GM12874 (cell line): ENCODE data around the gene GPD1L.

ENCODE experiments used
- TF ChIP-seq, protein P1 (sequence below): IDR thresholded peaks from 2 replicates; pipeline ENCODE4 v1.5.1; 2011; ENCODE audit warnings: low read depth, mild to moderate bottlenecking, control low read depth, low read length, moderate library complexity; ENCODE audit not compliant: insufficient read depth

GPD1L gene

DNA sequence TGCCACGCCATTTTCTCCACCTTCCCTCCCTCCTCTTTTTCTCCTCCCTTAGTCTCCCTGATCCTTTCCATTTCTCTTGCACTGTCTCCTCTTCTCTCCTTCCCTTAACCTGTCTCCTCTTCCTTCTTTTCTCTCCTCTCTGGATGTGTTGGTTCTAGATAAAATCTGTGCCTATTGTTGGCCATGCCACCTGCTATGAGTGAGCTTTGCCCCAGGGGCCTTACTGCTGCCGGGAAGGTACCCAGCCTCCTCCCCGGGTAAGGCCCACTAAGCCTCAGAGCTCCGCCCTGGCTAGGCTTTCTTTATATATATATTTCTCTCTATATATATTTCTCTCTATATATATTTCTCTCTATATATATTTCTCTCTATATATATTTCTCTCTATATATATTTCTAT lies 14.7 kb downstream of the GPD1L start:
- TF ChIP-seq, protein P1, sequence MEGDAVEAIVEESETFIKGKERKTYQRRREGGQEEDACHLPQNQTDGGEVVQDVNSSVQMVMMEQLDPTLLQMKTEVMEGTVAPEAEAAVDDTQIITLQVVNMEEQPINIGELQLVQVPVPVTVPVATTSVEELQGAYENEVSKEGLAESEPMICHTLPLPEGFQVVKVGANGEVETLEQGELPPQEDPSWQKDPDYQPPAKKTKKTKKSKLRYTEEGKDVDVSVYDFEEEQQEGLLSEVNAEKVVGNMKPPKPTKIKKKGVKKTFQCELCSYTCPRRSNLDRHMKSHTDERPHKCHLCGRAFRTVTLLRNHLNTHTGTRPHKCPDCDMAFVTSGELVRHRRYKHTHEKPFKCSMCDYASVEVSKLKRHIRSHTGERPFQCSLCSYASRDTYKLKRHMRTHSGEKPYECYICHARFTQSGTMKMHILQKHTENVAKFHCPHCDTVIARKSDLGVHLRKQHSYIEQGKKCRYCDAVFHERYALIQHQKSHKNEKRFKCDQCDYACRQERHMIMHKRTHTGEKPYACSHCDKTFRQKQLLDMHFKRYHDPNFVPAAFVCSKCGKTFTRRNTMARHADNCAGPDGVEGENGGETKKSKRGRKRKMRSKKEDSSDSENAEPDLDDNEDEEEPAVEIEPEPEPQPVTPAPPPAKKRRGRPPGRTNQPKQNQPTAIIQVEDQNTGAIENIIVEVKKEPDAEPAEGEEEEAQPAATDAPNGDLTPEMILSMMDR, result no peak

DNA sequence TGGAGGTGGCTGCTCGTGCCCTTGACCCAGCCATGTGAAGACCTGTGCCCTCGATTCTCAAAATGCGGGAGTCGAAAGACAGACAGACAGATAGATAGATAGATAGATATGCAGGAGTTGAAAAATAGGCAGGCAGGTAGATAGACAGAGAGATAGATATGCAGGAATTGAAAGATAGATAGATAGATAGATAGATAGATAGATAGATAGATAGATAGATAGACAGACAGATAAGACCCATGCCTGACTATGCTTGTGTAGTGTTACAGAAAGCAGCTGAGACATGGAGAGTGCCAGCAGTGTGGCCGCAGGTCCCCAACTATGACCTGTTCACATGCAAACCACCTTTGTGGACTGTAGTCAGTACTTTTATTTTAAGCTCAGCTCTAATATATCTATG lies 17.2 kb downstream of the GPD1L start:
- TF ChIP-seq, protein P1, result no peak

DNA sequence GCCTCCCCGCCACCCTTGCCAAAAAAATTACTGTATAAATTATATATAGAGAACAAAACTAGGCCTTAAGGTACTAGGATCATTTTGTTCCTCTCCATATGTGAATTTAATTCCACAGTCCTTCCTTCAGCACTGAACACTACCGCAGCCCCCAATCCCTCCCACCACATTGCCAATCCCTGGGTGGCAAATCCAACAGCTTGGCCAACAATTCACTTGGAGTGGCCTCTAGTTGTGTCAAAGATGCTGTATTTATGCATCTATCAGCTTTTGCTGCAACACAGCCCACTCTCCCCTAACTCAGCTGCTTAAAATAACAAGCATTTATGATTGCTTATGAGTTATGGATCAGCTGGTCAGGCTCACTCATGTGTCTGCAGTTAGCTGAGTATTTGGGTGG lies 18.6 kb downstream of the GPD1L start:
- TF ChIP-seq, protein P1, result no peak

DNA sequence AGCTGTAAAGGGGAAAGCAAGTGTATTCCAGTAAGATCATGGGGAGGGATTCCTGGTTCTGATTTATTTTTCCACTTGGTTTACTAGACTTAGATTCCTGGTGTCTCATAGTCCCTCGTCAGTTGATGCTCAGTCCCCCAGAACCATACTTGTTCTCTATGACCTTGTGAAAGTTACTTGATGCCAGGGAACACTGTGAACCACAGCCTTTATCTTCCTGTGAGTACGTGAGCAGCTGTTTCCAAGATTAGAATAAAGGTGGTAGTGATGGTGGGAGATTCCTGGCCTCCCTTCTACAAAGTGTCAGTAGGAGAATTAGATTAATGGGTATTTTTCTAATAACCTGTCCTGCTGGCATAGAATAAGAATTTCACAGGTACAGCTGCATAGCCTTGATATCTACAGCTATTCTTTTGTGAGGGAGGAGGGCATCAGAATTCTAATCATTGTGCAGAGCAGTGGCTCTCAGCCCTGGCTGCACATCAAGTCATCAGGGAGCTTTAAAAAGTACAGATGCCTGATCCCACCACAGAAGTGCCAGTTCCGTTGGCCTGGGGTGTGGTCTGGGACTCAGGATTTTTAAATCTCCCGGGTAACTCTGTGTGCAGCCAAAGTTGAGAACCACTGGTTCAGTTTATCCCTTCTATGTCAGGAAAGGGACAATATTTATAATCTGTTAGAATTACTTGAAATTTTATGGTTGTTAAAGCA lies 20.0 kb downstream of the GPD1L start:
- TF ChIP-seq, protein P1, result no peak

DNA sequence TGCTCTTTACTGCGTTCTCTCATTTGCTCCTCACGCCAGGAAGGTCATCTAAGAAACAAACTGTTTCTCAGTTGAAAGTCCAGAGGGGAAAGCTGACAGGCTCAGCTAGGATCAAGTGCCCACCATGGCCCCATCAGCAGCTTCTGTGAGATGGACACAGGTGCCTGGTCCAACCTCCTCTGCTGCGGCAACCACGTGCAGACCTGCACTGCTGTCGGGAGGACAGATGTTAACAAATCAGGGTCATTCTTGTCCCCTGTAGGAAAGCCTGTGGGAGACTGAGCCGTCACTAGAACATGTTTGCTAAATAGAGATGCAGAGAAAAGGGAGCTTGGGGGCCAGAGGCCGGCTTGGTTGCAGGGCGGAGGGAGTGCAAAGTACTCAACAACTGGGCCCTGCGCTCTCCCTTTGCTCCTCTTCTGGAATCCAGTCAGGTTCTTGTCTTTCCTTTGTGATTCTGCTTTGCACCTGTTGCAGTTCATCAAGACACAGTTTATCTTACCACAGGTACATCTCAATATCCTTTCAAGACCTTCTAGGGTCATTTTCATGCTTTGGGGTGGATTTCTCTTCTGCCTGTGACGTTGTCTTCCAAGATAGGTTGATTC lies 20.9 kb downstream of the GPD1L start:
- TF ChIP-seq, protein P1, result no peak

DNA sequence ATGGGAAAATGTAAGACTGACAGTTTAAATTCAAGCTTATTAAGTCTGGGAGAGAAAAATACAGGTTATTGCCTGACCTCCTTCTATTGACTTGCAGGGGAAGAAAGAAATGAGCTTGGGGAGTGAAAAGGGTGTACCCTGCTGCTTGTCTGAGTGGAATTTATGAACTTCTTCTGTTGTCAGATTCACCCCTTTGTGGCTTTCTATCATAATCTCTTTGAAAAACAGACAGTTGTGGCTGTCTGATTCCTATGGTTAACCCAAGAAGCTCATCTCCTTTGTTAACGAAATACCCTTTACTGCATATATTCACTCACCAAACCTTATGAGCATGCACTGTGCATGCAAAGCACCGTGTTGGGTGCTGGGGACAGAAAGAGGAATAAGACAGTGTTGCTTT lies 22.5 kb downstream of the GPD1L start:
- TF ChIP-seq, protein P1, result no peak

DNA sequence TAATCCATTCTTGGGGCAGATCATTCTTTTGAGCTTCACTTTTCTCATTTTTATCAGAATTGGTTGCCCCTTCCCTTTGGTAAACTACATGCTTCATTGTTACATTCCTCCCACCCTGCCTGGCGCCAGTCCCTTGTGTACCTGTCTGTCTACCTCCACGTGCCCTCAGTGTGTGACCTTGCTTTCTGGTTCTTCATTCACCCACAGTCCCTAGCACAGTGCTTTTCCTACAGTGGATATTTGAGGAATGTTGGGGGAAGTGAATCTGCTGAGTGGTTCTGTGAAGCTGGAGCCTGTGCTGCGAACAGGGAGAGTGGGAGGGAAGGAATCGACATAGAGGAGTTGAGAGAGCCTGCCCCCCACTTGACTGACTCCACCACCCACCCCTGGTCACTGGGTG lies 23.4 kb downstream of the GPD1L start:
- TF ChIP-seq, protein P1, result no peak
